ENCODE data around the gene RNF214.
A peak's percentile ranks its signal among the peaks of the same experiment; 100 is the strongest.
"Not testable (repeated sequence)": the region's sequence is repeated elsewhere in the genome, so short reads cannot be mapped to it uniquely, and the experiment has no call there.

Gene RNF214

GRCh38 chr11:117272175-117272574, 39.7 kb downstream of the RNF214 start:
- not testable (repeated sequence) for H3K27ac ChIP-seq (ENCODE audit: low read depth, low read length, severe bottlenecking); H3K4me3 ChIP-seq (ENCODE audit: extremely low read depth, insufficient read depth, low read length, poor library complexity, severe bottlenecking)
- H3K4me1 ChIP-seq (ENCODE audit: control insufficient read depth, insufficient read depth, low read length, poor library complexity, severe bottlenecking), result peaks cover 19% of the 10 kb centered on the region
- H3K9me3 ChIP-seq (ENCODE audit: control insufficient read depth, low read length), result peaks cover 19% of the 10 kb centered on the region
- H3K36me3 ChIP-seq (ENCODE audit: control insufficient read depth, insufficient read depth, low read length), result peaks cover 32% of the 10 kb centered on the region
- 93 to 100% methylated on average over 1 to 2 of the region's 5 CpGs for WGBS, 2 experiments (ENCODE audit: insufficient coverage in 2 of 2)

- WGBS, 2 experiments (ENCODE audit: insufficient coverage in 2 of 2), result 77% methylated on average over 6 of the region's 9 CpGs
- Histone ChIP-seq H3K27ac (ENCODE audit: low read depth, low read length, severe bottlenecking) (peak overlapping the region; percentile 62), H3K4me3 (ENCODE audit: extremely low read depth, insufficient read depth, low read length, poor library complexity, severe bottlenecking) (no peak overlapping the region), H3K36me3 (ENCODE audit: control insufficient read depth, insufficient read depth, low read length) (peaks cover 32% of the 10 kb centered on the region), H3K9me3 (ENCODE audit: control insufficient read depth, low read length) (peaks cover 19% of the 10 kb centered on the region), H3K4me1 (ENCODE audit: control insufficient read depth, insufficient read depth, low read length, poor library complexity, severe bottlenecking) (peaks cover 19% of the 10 kb centered on the region)
Observed at GRCh38 chr11:117273550-117274289, 41.2 kb downstream of the RNF214 start.

- 100% methylated on average over 1 of the region's 2 CpGs; no CpG with 5 or more reads in 1 of the 2 experiments for WGBS, 2 experiments (ENCODE audit: insufficient coverage in 2 of 2)
- Histone ChIP-seq H3K36me3 (ENCODE audit: control insufficient read depth, insufficient read depth, low read length) (peaks cover 30% of the 10 kb centered on the region), H3K27ac (ENCODE audit: low read depth, low read length, severe bottlenecking) (no peak overlapping the region), H3K4me1 (ENCODE audit: control insufficient read depth, insufficient read depth, low read length, poor library complexity, severe bottlenecking) (peaks cover 34% of the 10 kb centered on the region), H3K4me3 (ENCODE audit: extremely low read depth, insufficient read depth, low read length, poor library complexity, severe bottlenecking) (no peak overlapping the region), H3K9me3 (ENCODE audit: control insufficient read depth, low read length) (peaks cover 4% of the 10 kb centered on the region)
Observed at GRCh38 chr11:117278347-117278746, 45.9 kb downstream of the RNF214 start.

GRCh38 chr11:117279711-117280376, 47.4 kb downstream of the RNF214 start:
- Histone ChIP-seq H3K27ac (ENCODE audit: low read depth, low read length, severe bottlenecking) (peak overlapping the region; percentile 34), H3K4me1 (ENCODE audit: control insufficient read depth, insufficient read depth, low read length, poor library complexity, severe bottlenecking) (peaks cover 27% of the 10 kb centered on the region), H3K4me3 (ENCODE audit: extremely low read depth, insufficient read depth, low read length, poor library complexity, severe bottlenecking) (no peak overlapping the region), H3K36me3 (ENCODE audit: control insufficient read depth, insufficient read depth, low read length) (peaks cover 37% of the 10 kb centered on the region), H3K9me3 (ENCODE audit: control insufficient read depth, low read length) (no peaks in the 10 kb centered on the region)
- 82 to 84% methylated on average over 2 to 3 of the region's 4 CpGs for WGBS, 2 experiments (ENCODE audit: insufficient coverage in 2 of 2)

- 45 to 56% methylated on average over 2 to 6 of the region's 6 CpGs for WGBS, 2 experiments (ENCODE audit: insufficient coverage in 2 of 2)
- Histone ChIP-seq H3K9me3 (ENCODE audit: control insufficient read depth, low read length) (no peaks in the 10 kb centered on the region), H3K4me3 (ENCODE audit: extremely low read depth, insufficient read depth, low read length, poor library complexity, severe bottlenecking) (no peak overlapping the region), H3K36me3 (ENCODE audit: control insufficient read depth, insufficient read depth, low read length) (peaks cover 41% of the 10 kb centered on the region), H3K27ac (ENCODE audit: low read depth, low read length, severe bottlenecking) (peak overlapping the region; percentile 70), H3K4me1 (ENCODE audit: control insufficient read depth, insufficient read depth, low read length, poor library complexity, severe bottlenecking) (peaks cover 27% of the 10 kb centered on the region)
Observed at GRCh38 chr11:117281159-117281558, 48.7 kb downstream of the RNF214 start.

GRCh38 chr11:117281869-117282268, 49.4 kb downstream of the RNF214 start:
- no peak overlapping the region for H3K4me3 ChIP-seq (ENCODE audit: extremely low read depth, insufficient read depth, low read length, poor library complexity, severe bottlenecking)
- H3K9me3 ChIP-seq (ENCODE audit: control insufficient read depth, low read length), result no peaks in the 10 kb centered on the region
- H3K4me1 ChIP-seq (ENCODE audit: control insufficient read depth, insufficient read depth, low read length, poor library complexity, severe bottlenecking), result peaks cover 27% of the 10 kb centered on the region
- whole genome bisulfite sequencing, 2 experiments (ENCODE audit: insufficient coverage in 2 of 2), result 96 to 100% methylated on average over 2 to 4 of the region's 7 CpGs
- peaks cover 46% of the 10 kb centered on the region for H3K36me3 ChIP-seq (ENCODE audit: control insufficient read depth, insufficient read depth, low read length)
- H3K27ac ChIP-seq (ENCODE audit: low read depth, low read length, severe bottlenecking), result peak overlapping the region; percentile 70

- Histone ChIP-seq H3K27ac (ENCODE audit: low read depth, low read length, severe bottlenecking) (no peak overlapping the region), H3K4me3 (ENCODE audit: extremely low read depth, insufficient read depth, low read length, poor library complexity, severe bottlenecking) (no peak overlapping the region), H3K36me3 (ENCODE audit: control insufficient read depth, insufficient read depth, low read length) (peaks cover 57% of the 10 kb centered on the region), H3K9me3 (ENCODE audit: control insufficient read depth, low read length) (no peaks in the 10 kb centered on the region), H3K4me1 (ENCODE audit: control insufficient read depth, insufficient read depth, low read length, poor library complexity, severe bottlenecking) (peaks cover 27% of the 10 kb centered on the region)
- WGBS, 2 experiments (ENCODE audit: insufficient coverage in 2 of 2), result 100% methylated on average over 2 to 3 of the region's 3 CpGs
Observed at GRCh38 chr11:117282956-117283355, 50.5 kb downstream of the RNF214 start.

- H3K4me3 ChIP-seq (ENCODE audit: extremely low read depth, insufficient read depth, low read length, poor library complexity, severe bottlenecking), result no peak overlapping the region
- peaks cover 68% of the 10 kb centered on the region for H3K36me3 ChIP-seq (ENCODE audit: control insufficient read depth, insufficient read depth, low read length)
- WGBS, 2 experiments (ENCODE audit: insufficient coverage in 2 of 2), result 100% methylated on average over 1 of the region's 2 CpGs; no CpG with 5 or more reads in 1 of the 2 experiments
- no peaks in the 10 kb centered on the region for H3K9me3 ChIP-seq (ENCODE audit: control insufficient read depth, low read length)
- H3K4me1 ChIP-seq (ENCODE audit: control insufficient read depth, insufficient read depth, low read length, poor library complexity, severe bottlenecking), result peaks cover 27% of the 10 kb centered on the region
- H3K27ac ChIP-seq (ENCODE audit: low read depth, low read length, severe bottlenecking), result no peak overlapping the region
Observed at GRCh38 chr11:117284053-117284452, 51.6 kb downstream of the RNF214 start.

GRCh38 chr11:117286588-117286987, 54.1 kb downstream of the RNF214 start:
- whole genome bisulfite sequencing, 2 experiments (ENCODE audit: insufficient coverage in 2 of 2), result 100% methylated on average over 1 of the region's 2 CpGs; no CpG with 5 or more reads in 1 of the 2 experiments
- H3K9me3 ChIP-seq (ENCODE audit: control insufficient read depth, low read length), result no peaks in the 10 kb centered on the region
- H3K36me3 ChIP-seq (ENCODE audit: control insufficient read depth, insufficient read depth, low read length), result peaks cover 89% of the 10 kb centered on the region
- no peak overlapping the region for H3K4me3 ChIP-seq (ENCODE audit: extremely low read depth, insufficient read depth, low read length, poor library complexity, severe bottlenecking)
- no peak overlapping the region for H3K27ac ChIP-seq (ENCODE audit: low read depth, low read length, severe bottlenecking)
- peaks cover 11% of the 10 kb centered on the region for H3K4me1 ChIP-seq (ENCODE audit: control insufficient read depth, insufficient read depth, low read length, poor library complexity, severe bottlenecking)

GRCh38 chr11:117287668-117288067, 55.2 kb downstream of the RNF214 start:
- H3K36me3 ChIP-seq (ENCODE audit: control insufficient read depth, insufficient read depth, low read length), result peaks cover 85% of the 10 kb centered on the region
- peaks cover under 1% of the 10 kb centered on the region for H3K4me1 ChIP-seq (ENCODE audit: control insufficient read depth, insufficient read depth, low read length, poor library complexity, severe bottlenecking)
- 100% methylated on average over 1 of the region's 3 CpGs for WGBS, 2 experiments (ENCODE audit: insufficient coverage in 2 of 2)
- H3K9me3 ChIP-seq (ENCODE audit: control insufficient read depth, low read length), result no peaks in the 10 kb centered on the region
- no peak overlapping the region for H3K4me3 ChIP-seq (ENCODE audit: extremely low read depth, insufficient read depth, low read length, poor library complexity, severe bottlenecking)
- no peak overlapping the region for H3K27ac ChIP-seq (ENCODE audit: low read depth, low read length, severe bottlenecking)

GRCh38 chr11:117289795-117290194, 57.3 kb downstream of the RNF214 start:
- peaks cover 4% of the 10 kb centered on the region for H3K4me1 ChIP-seq (ENCODE audit: control insufficient read depth, insufficient read depth, low read length, poor library complexity, severe bottlenecking)
- 100% methylated on average over 1 of the region's 1 CpG for WGBS, 2 experiments (ENCODE audit: insufficient coverage in 2 of 2)
- no peaks in the 10 kb centered on the region for H3K9me3 ChIP-seq (ENCODE audit: control insufficient read depth, low read length)
- no peak overlapping the region for H3K27ac ChIP-seq (ENCODE audit: low read depth, low read length, severe bottlenecking)
- no peak overlapping the region for H3K4me3 ChIP-seq (ENCODE audit: extremely low read depth, insufficient read depth, low read length, poor library complexity, severe bottlenecking)
- peaks cover 80% of the 10 kb centered on the region for H3K36me3 ChIP-seq (ENCODE audit: control insufficient read depth, insufficient read depth, low read length)
